ENCODE data around the gene SYCP2.
A peak's percentile ranks its signal among the peaks of the same experiment; 100 is the strongest.
"Not testable (repeated sequence)": the region's sequence is repeated elsewhere in the genome, so short reads cannot be mapped to it uniquely, and the experiment has no call there.

Gene SYCP2

GRCh38 chr20:59933296-59933848, at the start of gene SYCP2:
Gene SYCP2 (minus strand): TSS chr20:59933637. CDS start chr20:59922413, 11,224 bp downstream.
- DNase-seq, result peak; percentile 81 to 95

GRCh38 chr20:59983076-59983475, 49.6 kb upstream of the SYCP2 start:
- DNase-seq, result no peak

- DNase-seq, result no peak
Observed at GRCh38 chr20:59977086-59977485, 43.6 kb upstream of the SYCP2 start.

GRCh38 chr20:59976156-59976782, 42.8 kb upstream of the SYCP2 start:
- DNase-seq, result no peak

GRCh38 chr20:59972037-59972801, 38.8 kb upstream of the SYCP2 start:
- DNase-seq, result no peak

GRCh38 chr20:59971428-59971827, 38.0 kb upstream of the SYCP2 start:
- DNase-seq, result no peak

GRCh38 chr20:59966428-59966827, 33.0 kb upstream of the SYCP2 start:
- no peak for DNase-seq

GRCh38 chr20:59962155-59962554, 28.7 kb upstream of the SYCP2 start:
- DNase-seq, result no peak

GRCh38 chr20:59961423-59961822, 28.0 kb upstream of the SYCP2 start:
- no peak for DNase-seq

GRCh38 chr20:59958626-59959025, 25.2 kb upstream of the SYCP2 start:
- no peak for DNase-seq

- DNase-seq, result no peak
Observed at GRCh38 chr20:59958123-59958522, 24.7 kb upstream of the SYCP2 start, which contains the start of gene CDH26. Gene CDH26 (plus strand): TSS chr20:59958423. CDS start chr20:59958727, 304 bp downstream.

GRCh38 chr20:59957568-59957967, 24.1 kb upstream of the SYCP2 start:
- not testable (repeated sequence) for DNase-seq

GRCh38 chr20:59955131-59955796, 21.8 kb upstream of the SYCP2 start:
- peak in 1 of 2 experiments; percentile 71 for DNase-seq

GRCh38 chr20:59954718-59955117, 21.3 kb upstream of the SYCP2 start:
- DNase-seq, result no peak

GRCh38 chr20:59949911-59950310, 16.5 kb upstream of the SYCP2 start:
- DNase-seq, result no peak

- DNase-seq, result peak in 1 of 2 experiments; percentile 63
Observed at GRCh38 chr20:59948828-59949720, 15.6 kb upstream of the SYCP2 start.

GRCh38 chr20:59948212-59948611, 14.8 kb upstream of the SYCP2 start:
- DNase-seq, result no peak

- no peak for DNase-seq
Observed at GRCh38 chr20:59947376-59947775, 13.9 kb upstream of the SYCP2 start.

GRCh38 chr20:59945731-59946130, 12.3 kb upstream of the SYCP2 start:
- no peak for DNase-seq

- no peak for DNase-seq
Observed at GRCh38 chr20:59945175-59945574, 11.7 kb upstream of the SYCP2 start.

- DNase-seq, result no peak
Observed at GRCh38 chr20:59944726-59945125, 11.3 kb upstream of the SYCP2 start.

GRCh38 chr20:59942245-59942644, 8.8 kb upstream of the SYCP2 start:
- DNase-seq, result no peak

GRCh38 chr20:59940956-59941294, 7.5 kb upstream of the SYCP2 start:
- DNase-seq, result no peak

Measured in SW 1271 (cell line).